ENCODE results near the gene ERCC4.

Gene ERCC4

GRCh38 chr16:13909872-13910303 lies 10.1 kb upstream of the ERCC4 start:
- in situ Hi-C loops (cut with MboI; ENCODE audit: low sequenced_read_pairs), result no loop called here

- in situ Hi-C loops (cut with MboI; ENCODE audit: low sequenced_read_pairs), result no loop called here
Measured at GRCh38 chr16:13911306-13911705, 8.6 kb upstream of the ERCC4 start.

- in situ Hi-C loops (cut with MboI; ENCODE audit: low sequenced_read_pairs), result no loop called here
Measured at GRCh38 chr16:13911871-13912270, 8.1 kb upstream of the ERCC4 start.

- in situ Hi-C loops (cut with MboI; ENCODE audit: low sequenced_read_pairs), result no loop called here
Measured at GRCh38 chr16:13912891-13913290, 7.1 kb upstream of the ERCC4 start.

- in situ Hi-C loops (cut with MboI; ENCODE audit: low sequenced_read_pairs), result no loop called here
Measured at GRCh38 chr16:13913374-13914292, 6.3 kb upstream of the ERCC4 start.

GRCh38 chr16:13915033-13915635 lies 4.8 kb upstream of the ERCC4 start:
- in situ Hi-C loops (cut with MboI; ENCODE audit: low sequenced_read_pairs), result no loop called here

GRCh38 chr16:13919330-13919682 lies 648 bp upstream of the ERCC4 start:
- in situ Hi-C loops (cut with MboI; ENCODE audit: low sequenced_read_pairs), result no loop called here

- in situ Hi-C loops (cut with MboI; ENCODE audit: low sequenced_read_pairs), result no loop called here
Measured at GRCh38 chr16:13920510-13920818, 510 bp downstream of the ERCC4 start.

GRCh38 chr16:13921328-13921727 lies 1.4 kb downstream of the ERCC4 start:
- in situ Hi-C loops (cut with MboI; ENCODE audit: low sequenced_read_pairs), result no loop called here

- in situ Hi-C loops (cut with MboI; ENCODE audit: low sequenced_read_pairs), result no loop called here
Measured at GRCh38 chr16:13923703-13924298, 3.8 kb downstream of the ERCC4 start.

- in situ Hi-C loops (cut with MboI; ENCODE audit: low sequenced_read_pairs), result no loop called here
Measured at GRCh38 chr16:13926464-13926863, 6.5 kb downstream of the ERCC4 start.

- in situ Hi-C loops (cut with MboI; ENCODE audit: low sequenced_read_pairs), result no loop called here
Measured at GRCh38 chr16:13926891-13927290, 6.9 kb downstream of the ERCC4 start.

- in situ Hi-C loops (cut with MboI; ENCODE audit: low sequenced_read_pairs), result no loop called here
Measured at GRCh38 chr16:13928646-13929045, 8.7 kb downstream of the ERCC4 start.

- in situ Hi-C loops (cut with MboI; ENCODE audit: low sequenced_read_pairs), result no loop called here
Measured at GRCh38 chr16:13931845-13932244, 11.9 kb downstream of the ERCC4 start.

GRCh38 chr16:13935408-13935807 lies 15.5 kb downstream of the ERCC4 start:
- in situ Hi-C loops (cut with MboI; ENCODE audit: low sequenced_read_pairs), result no loop called here

GRCh38 chr16:13936155-13936554 lies 16.2 kb downstream of the ERCC4 start:
- in situ Hi-C loops (cut with MboI; ENCODE audit: low sequenced_read_pairs), result no loop called here

- in situ Hi-C loops (cut with MboI; ENCODE audit: low sequenced_read_pairs), result no loop called here
Measured at GRCh38 chr16:13936596-13937081, 16.7 kb downstream of the ERCC4 start.

GRCh38 chr16:13937411-13937810 lies 17.5 kb downstream of the ERCC4 start:
- in situ Hi-C loops (cut with MboI; ENCODE audit: low sequenced_read_pairs), result no loop called here

GRCh38 chr16:13938480-13938879 lies 18.5 kb downstream of the ERCC4 start:
- in situ Hi-C loops (cut with MboI; ENCODE audit: low sequenced_read_pairs), result no loop called here

GRCh38 chr16:13939821-13940220 lies 19.9 kb downstream of the ERCC4 start:
- in situ Hi-C loops (cut with MboI; ENCODE audit: low sequenced_read_pairs), result no loop called here

- in situ Hi-C loops (cut with MboI; ENCODE audit: low sequenced_read_pairs), result no loop called here
Measured at GRCh38 chr16:13940397-13940933, 20.5 kb downstream of the ERCC4 start.

- in situ Hi-C loops (cut with MboI; ENCODE audit: low sequenced_read_pairs), result no loop called here
Measured at GRCh38 chr16:13944816-13945215, 24.9 kb downstream of the ERCC4 start.

Data from hTERT RPE-1 (cell line).